Measurements from ENCODE around the gene EPHB3.

Gene EPHB3

GRCh38 chr3:184577546-184577945 is 16.0 kb downstream of the EPHB3 start:
- in situ Hi-C loops (cut with HindIII; ENCODE audit: low sequenced_read_pairs), result no loop called here

GRCh38 chr3:184578218-184578617 is 16.6 kb downstream of the EPHB3 start:
- in situ Hi-C loops (cut with HindIII; ENCODE audit: low sequenced_read_pairs), result no loop called here

GRCh38 chr3:184578822-184579221 is 17.2 kb downstream of the EPHB3 start:
- in situ Hi-C loops (cut with HindIII; ENCODE audit: low sequenced_read_pairs), result no loop called here

GRCh38 chr3:184579513-184579912 is 17.9 kb downstream of the EPHB3 start:
- in situ Hi-C loops (cut with HindIII; ENCODE audit: low sequenced_read_pairs), result no loop called here

GRCh38 chr3:184580376-184580775 is 18.8 kb downstream of the EPHB3 start:
- in situ Hi-C loops (cut with HindIII; ENCODE audit: low sequenced_read_pairs), result no loop called here

GRCh38 chr3:184581331-184581855 is 19.8 kb downstream of the EPHB3 start:
- in situ Hi-C loops (cut with HindIII; ENCODE audit: low sequenced_read_pairs), result no loop called here

GRCh38 chr3:184582646-184583577 is 21.3 kb downstream of the EPHB3 start:
- in situ Hi-C loops (cut with HindIII; ENCODE audit: low sequenced_read_pairs), result no loop called here

GRCh38 chr3:184583578-184584451 is 22.2 kb downstream of the EPHB3 start:
- in situ Hi-C loops (cut with HindIII; ENCODE audit: low sequenced_read_pairs), result no loop called here

- in situ Hi-C loops (cut with HindIII; ENCODE audit: low sequenced_read_pairs), result no loop called here
Observed at GRCh38 chr3:184584464-184584891, 22.9 kb downstream of the EPHB3 start.

- in situ Hi-C loops (cut with HindIII; ENCODE audit: low sequenced_read_pairs), result no loop called here
Observed at GRCh38 chr3:184585545-184585944, 24.0 kb downstream of the EPHB3 start.

- in situ Hi-C loops (cut with HindIII; ENCODE audit: low sequenced_read_pairs), result no loop called here
Observed at GRCh38 chr3:184586851-184587250, 25.3 kb downstream of the EPHB3 start.

GRCh38 chr3:184588776-184589175 is 27.2 kb downstream of the EPHB3 start:
- in situ Hi-C loops (cut with HindIII; ENCODE audit: low sequenced_read_pairs), result no loop called here

GRCh38 chr3:184590795-184591194 is 29.2 kb downstream of the EPHB3 start:
- in situ Hi-C loops (cut with HindIII; ENCODE audit: low sequenced_read_pairs), result no loop called here

- in situ Hi-C loops (cut with HindIII; ENCODE audit: low sequenced_read_pairs), result no loop called here
Observed at GRCh38 chr3:184591789-184592188, 30.2 kb downstream of the EPHB3 start.

GRCh38 chr3:184592371-184593219 is 31.0 kb downstream of the EPHB3 start:
- in situ Hi-C loops (cut with HindIII; ENCODE audit: low sequenced_read_pairs), result no loop called here

GRCh38 chr3:184593220-184593927 is 31.8 kb downstream of the EPHB3 start:
- in situ Hi-C loops (cut with HindIII; ENCODE audit: low sequenced_read_pairs), result no loop called here

GRCh38 chr3:184593928-184594303 is 32.3 kb downstream of the EPHB3 start:
- in situ Hi-C loops (cut with HindIII; ENCODE audit: low sequenced_read_pairs), result no loop called here

GRCh38 chr3:184594371-184595001 is 32.9 kb downstream of the EPHB3 start:
- in situ Hi-C loops (cut with HindIII; ENCODE audit: low sequenced_read_pairs), result no loop called here

GRCh38 chr3:184595726-184596125 is 34.1 kb downstream of the EPHB3 start:
- in situ Hi-C loops (cut with HindIII; ENCODE audit: low sequenced_read_pairs), result no loop called here

Data from endothelial cell of hepatic sinusoid (primary cell).